PC-9 (cell line): ENCODE data around the gene ALG14. TPM values are rescaled to one million over a fixed set of nuclear protein-coding genes. Genes with fewer than 3 reads are reported as not detected.

Experiments used
- BruUV-seq: library from RNA; stranded (reverse); fragments of 400-500 nt; replicated peaks from 2 replicates; lab custom pipeline; 2021; lab: Mats Ljungman, UMichigan
- CTCF ChIA-PET: fragments of 300-600 bp; sonication (Branson Sonifier 250); formaldehyde crosslinking; loops from one replicate; lab custom pipeline; 2022; ENCODE audit warnings: antibody characterized with exemption; lab: Charles Lee
- POLR2A ChIA-PET: fragments of 300-600 bp; sonication (Branson Sonifier 250); formaldehyde crosslinking; loops from one replicate; lab custom pipeline; 2022; ENCODE audit warnings: antibody characterized with exemption; ENCODE audit not compliant: unreplicated experiment; lab: Charles Lee
- DNase-seq, 2 experiments: peaks; one replicate each; pipeline versions ENCODE4 v3.0.0 to v3.0.0-alpha.2; 2015 to 2022; ENCODE audit warnings: mixed read lengths in 1 of 2
- H2AFZ ChIP-seq: fragments of 200-600 bp; sonication (generic); 2 replicates; pipeline ENCODE4 v1.8.1; 2017; ENCODE audit warnings: antibody characterized with exemption
- H3F3A ChIP-seq: fragments of 200-600 bp; sonication (generic); 2 replicates; pipeline ENCODE4 v1.8.1; 2017; ENCODE audit warnings: antibody characterized with exemption, mild to moderate bottlenecking, low read depth; ENCODE audit not compliant: insufficient read depth
- H3K27ac ChIP-seq: fragments of 200-600 bp; sonication (generic); 2 replicates; pipeline ENCODE4 v1.6.1; 2016; ENCODE audit warnings: mixed run types
- H3K27me3 ChIP-seq: fragments of 200-600 bp; sonication (generic); 2 replicates; pipeline ENCODE4 v1.6.1; 2016; ENCODE audit warnings: low read depth, mixed run types; ENCODE audit not compliant: insufficient read depth
- H3K36me3 ChIP-seq: fragments of 200-600 bp; sonication (generic); 2 replicates; pipeline ENCODE4 v1.6.1; 2016; ENCODE audit warnings: low read depth, mixed run types
- H3K4me1 ChIP-seq: fragments of 200-600 bp; sonication (generic); replicated peaks from 2 replicates; pipeline ENCODE4 v1.6.1; 2016; ENCODE audit warnings: mixed run types; ENCODE audit not compliant: insufficient read depth
- H3K4me2 ChIP-seq: fragments of 200-600 bp; sonication (generic); 2 replicates; pipeline ENCODE4 v1.6.1; 2017; ENCODE audit warnings: mixed run types
- H3K4me3 ChIP-seq: fragments of 200-600 bp; sonication (generic); 2 replicates; pipeline ENCODE4 v1.6.1; 2016; ENCODE audit warnings: mixed run types
- H3K79me2 ChIP-seq: fragments of 200-600 bp; sonication (generic); 2 replicates; pipeline ENCODE4 v1.6.1; 2017; ENCODE audit warnings: low read depth, mixed run types
- H3K9me2 ChIP-seq: fragments of 200-600 bp; sonication (generic); 2 replicates; pipeline ENCODE4 v1.8.1; 2017; ENCODE audit warnings: mild to moderate bottlenecking; ENCODE audit not compliant: insufficient read depth
- H3K9me3 ChIP-seq: fragments of 200-600 bp; sonication (generic); 2 replicates; pipeline ENCODE4 v1.8.1; 2016; ENCODE audit warnings: low read depth; ENCODE audit not compliant: insufficient read depth
- H4K20me1 ChIP-seq: fragments of 200-600 bp; sonication (generic); 2 replicates; pipeline ENCODE4 v1.8.1; 2017; ENCODE audit not compliant: insufficient read depth
- EZH2 ChIP-seq: fragments of 200-600 bp; sonication (generic); IDR thresholded peaks from 2 replicates; pipeline ENCODE4 v1.8.0; 2017; ENCODE audit warnings: antibody characterized with exemption, low read depth
- intact Hi-C: fragments of 100-400 bp; cut with micrococcal nuclease; formaldehyde crosslinking; loops from one replicate; pipeline ENCODE4 v1.10.0; 2022; ENCODE audit not compliant: unreplicated experiment
- total RNA-seq: library from RNA; stranded (reverse); gene quantifications from 2 replicates; pipeline ENCODE4 v1.2.3, GENCODE V29; 2021
- TF ChIP-seq, protein P1 (sequence below): fragments of 200-600 bp; sonication (generic); conservative IDR thresholded peaks from 2 replicates; pipeline ENCODE4 v1.6.1; 2017; ENCODE audit warnings: mixed run types, antibody characterized with exemption, mild to moderate bottlenecking, moderate library complexity

ALG14 gene
- total RNA-seq, 1 experiment from 2014 or later = 8.6 TPM

DNA sequence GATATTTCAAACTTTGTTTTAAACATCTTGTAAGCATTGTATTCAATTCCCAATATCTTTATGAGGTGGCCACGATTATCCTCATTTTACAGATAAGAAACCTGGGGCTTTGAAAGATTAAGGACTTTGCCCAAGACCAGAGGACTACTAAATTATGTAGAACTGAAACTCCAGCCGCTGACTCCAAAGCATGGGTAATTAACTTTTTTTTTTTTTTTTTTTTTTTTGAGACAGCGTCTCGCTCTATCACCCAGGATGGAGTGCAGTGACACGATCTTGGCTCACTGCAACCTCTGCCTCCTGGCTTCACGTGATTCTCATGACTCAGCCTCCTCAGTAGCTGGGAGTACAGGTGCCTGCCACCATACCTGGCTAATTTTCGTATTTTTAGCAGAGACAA is 68.7 kb downstream of the ALG14 start:
- Histone ChIP-seq H3K27me3 (no peaks in the 10 kb centered on the region), H3K27ac (peak overlapping the region; percentile 32), H2AFZ (no peak overlapping the region), H3K9me3 (no peaks in the 10 kb centered on the region), H3K9me2 (no peaks in the 10 kb centered on the region; the same call in 1 of the 2 replicates), H3F3A (peaks cover 3% of the 10 kb centered on the region; the same call in 1 of the 2 replicates), H3K79me2 (no peaks in the 10 kb centered on the region), H3K4me1 (peaks cover 21% of the 10 kb centered on the region), H3K36me3 (no peaks in the 10 kb centered on the region), H4K20me1 (no peaks in the 10 kb centered on the region), H3K4me3 (no peak overlapping the region), H3K4me2 (no peak overlapping the region)
- no TSS peak for BruUV-seq
- DNase-seq = no peak
- POLR2A ChIA-PET = no interaction called here
- CTCF ChIA-PET = no interaction called here
- TF ChIP-seq, protein P1, sequence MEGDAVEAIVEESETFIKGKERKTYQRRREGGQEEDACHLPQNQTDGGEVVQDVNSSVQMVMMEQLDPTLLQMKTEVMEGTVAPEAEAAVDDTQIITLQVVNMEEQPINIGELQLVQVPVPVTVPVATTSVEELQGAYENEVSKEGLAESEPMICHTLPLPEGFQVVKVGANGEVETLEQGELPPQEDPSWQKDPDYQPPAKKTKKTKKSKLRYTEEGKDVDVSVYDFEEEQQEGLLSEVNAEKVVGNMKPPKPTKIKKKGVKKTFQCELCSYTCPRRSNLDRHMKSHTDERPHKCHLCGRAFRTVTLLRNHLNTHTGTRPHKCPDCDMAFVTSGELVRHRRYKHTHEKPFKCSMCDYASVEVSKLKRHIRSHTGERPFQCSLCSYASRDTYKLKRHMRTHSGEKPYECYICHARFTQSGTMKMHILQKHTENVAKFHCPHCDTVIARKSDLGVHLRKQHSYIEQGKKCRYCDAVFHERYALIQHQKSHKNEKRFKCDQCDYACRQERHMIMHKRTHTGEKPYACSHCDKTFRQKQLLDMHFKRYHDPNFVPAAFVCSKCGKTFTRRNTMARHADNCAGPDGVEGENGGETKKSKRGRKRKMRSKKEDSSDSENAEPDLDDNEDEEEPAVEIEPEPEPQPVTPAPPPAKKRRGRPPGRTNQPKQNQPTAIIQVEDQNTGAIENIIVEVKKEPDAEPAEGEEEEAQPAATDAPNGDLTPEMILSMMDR = no peak
- no peak for TF ChIP-seq EZH2
- intact Hi-C loops = no loop called here

DNA sequence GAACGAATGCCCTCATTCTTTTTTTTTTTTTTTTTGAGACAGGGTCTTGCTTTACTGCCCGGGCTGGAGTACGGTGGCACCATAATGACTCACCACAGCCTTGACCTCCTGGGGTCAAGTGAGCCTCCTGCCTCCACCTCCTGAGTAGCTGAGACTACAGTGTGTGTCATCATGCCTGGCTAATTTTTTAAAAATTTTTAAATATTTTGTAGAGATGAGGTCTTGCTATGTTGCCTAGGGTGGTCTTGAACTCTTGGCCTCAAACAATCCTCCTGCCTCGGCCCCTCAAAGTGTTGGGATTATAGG is 69.4 kb downstream of the ALG14 start:
- ChIA-PET CTCF (no interaction called here), POLR2A (interaction anchor here (0.6 kb wide), 1 partner anchor 14 kb away, joined by 3 read pairs; no protein-coding TSS in a partner anchor)
- H3K27ac ChIP-seq = peak overlapping the region; percentile 32
- H3K9me3 ChIP-seq = no peaks in the 10 kb centered on the region
- no TSS peak for BruUV-seq
- peaks cover 3% of the 10 kb centered on the region; the same call in 1 of the 2 replicates for H3F3A ChIP-seq
- DNase-seq = no peak
- no peaks in the 10 kb centered on the region; the same call in 1 of the 2 replicates for H3K9me2 ChIP-seq
- H4K20me1 ChIP-seq = no peaks in the 10 kb centered on the region
- no peaks in the 10 kb centered on the region for H3K27me3 ChIP-seq
- no peak overlapping the region for H3K4me3 ChIP-seq
- intact Hi-C loops = no loop called here
- TF ChIP-seq EZH2 = no peak
- TF ChIP-seq, protein P1 = no peak
- H3K79me2 ChIP-seq = no peaks in the 10 kb centered on the region
- no peak overlapping the region for H2AFZ ChIP-seq
- no peaks in the 10 kb centered on the region for H3K36me3 ChIP-seq
- H3K4me1 ChIP-seq = peaks cover 21% of the 10 kb centered on the region
- H3K4me2 ChIP-seq = no peak overlapping the region

DNA sequence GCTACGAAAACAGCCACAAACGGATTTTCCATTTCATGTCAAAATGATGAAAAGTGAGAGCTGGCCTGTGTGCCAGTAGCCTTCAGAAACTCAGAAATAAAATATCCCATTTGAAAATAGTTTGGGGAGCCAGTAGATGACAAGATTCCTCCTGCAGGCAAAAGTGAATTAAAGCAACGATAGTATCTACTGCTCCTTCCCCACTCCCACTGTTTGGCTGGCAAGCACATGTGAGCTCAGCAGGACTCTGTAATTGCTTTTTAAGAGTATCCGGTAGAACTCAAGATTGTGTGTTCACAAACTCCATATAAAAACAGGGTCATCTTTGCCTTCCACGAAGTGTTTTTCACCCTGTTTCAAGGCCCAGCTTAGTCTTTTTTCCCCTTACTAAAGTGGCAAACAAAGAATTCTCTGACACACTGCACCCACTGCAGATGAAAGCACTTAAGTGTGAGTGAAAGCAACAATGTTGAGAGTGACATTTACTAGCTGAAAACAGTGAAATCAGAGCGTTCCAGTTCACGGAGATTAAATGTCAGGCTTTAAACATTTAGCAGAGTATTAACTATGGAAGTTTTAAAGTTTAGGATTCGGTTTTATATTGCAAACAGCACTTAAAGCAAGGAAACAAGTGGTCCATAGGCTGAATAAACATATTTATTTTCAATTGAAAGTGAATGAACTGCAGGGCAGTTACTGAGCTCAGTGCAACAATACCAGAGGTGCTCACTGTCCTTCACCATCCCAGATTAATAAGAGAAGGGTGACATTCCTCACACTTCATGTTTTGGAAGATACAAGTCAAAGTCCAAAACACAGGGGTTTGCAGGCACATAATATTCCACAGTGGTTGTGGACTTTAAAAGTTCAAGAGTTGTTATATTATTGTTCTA is 70.0 kb downstream of the ALG14 start:
- Histone ChIP-seq H3K36me3 (no peaks in the 10 kb centered on the region), H3K4me1 (peaks cover 17% of the 10 kb centered on the region), H3K79me2 (no peaks in the 10 kb centered on the region), H4K20me1 (no peaks in the 10 kb centered on the region), H2AFZ (no peak overlapping the region), H3K9me2 (no peaks in the 10 kb centered on the region; the same call in 1 of the 2 replicates), H3K4me3 (no peak overlapping the region), H3K4me2 (no peak overlapping the region), H3K9me3 (no peaks in the 10 kb centered on the region), H3K27me3 (no peaks in the 10 kb centered on the region), H3K27ac (no peak overlapping the region), H3F3A (no peaks in the 10 kb centered on the region; the same call in 1 of the 2 replicates)
- no peak for DNase-seq
- POLR2A ChIA-PET = interaction anchor here (0.6 to 0.7 kb wide), 2 partner anchors 14 to 148 kb away, joined by 3 to 6 read pairs; no protein-coding TSS in a partner anchor
- TF ChIP-seq, protein P1 = no peak
- no peak for TF ChIP-seq EZH2
- intact Hi-C loops = no loop called here
- CTCF ChIA-PET = no interaction called here
- BruUV-seq = no TSS peak
